Measurements from ENCODE around the gene SHC4.

Gene SHC4

GRCh38 chr15:48966595-48967301 lies 3.0 kb upstream of the SHC4 start:
- DNase-seq, result no peak

GRCh38 chr15:48965972-48966371 lies 2.3 kb upstream of the SHC4 start:
- DNase-seq, result no peak

GRCh38 chr15:48964898-48965297 lies 1.2 kb upstream of the SHC4 start:
- no peak for DNase-seq

GRCh38 chr15:48962662-48963523 lies 826 bp downstream of the SHC4 start:
- no peak for DNase-seq

- no peak for DNase-seq
Observed at GRCh38 chr15:48955967-48956366, 7.8 kb downstream of the SHC4 start.

- DNase-seq, result no peak
Observed at GRCh38 chr15:48955370-48955769, 8.3 kb downstream of the SHC4 start.

- no peak for DNase-seq
Observed at GRCh38 chr15:48954538-48954937, 9.2 kb downstream of the SHC4 start.

GRCh38 chr15:48946840-48947187 lies 16.9 kb downstream of the SHC4 start:
- DNase-seq, result no peak

- no peak for DNase-seq
Observed at GRCh38 chr15:48946074-48946839, 17.5 kb downstream of the SHC4 start.

GRCh38 chr15:48945386-48945785 lies 18.3 kb downstream of the SHC4 start:
- no peak for DNase-seq

GRCh38 chr15:48941904-48942303 lies 21.8 kb downstream of the SHC4 start:
- no peak for DNase-seq

- no peak for DNase-seq
Observed at GRCh38 chr15:48940508-48940907, 23.2 kb downstream of the SHC4 start.

GRCh38 chr15:48939648-48940047 lies 24.1 kb downstream of the SHC4 start:
- no peak for DNase-seq

GRCh38 chr15:48937886-48938285 lies 25.8 kb downstream of the SHC4 start:
- no peak for DNase-seq

- no peak for DNase-seq
Observed at GRCh38 chr15:48936666-48937065, 27.1 kb downstream of the SHC4 start.

GRCh38 chr15:48935236-48935635 lies 28.5 kb downstream of the SHC4 start:
- DNase-seq, result no peak

- DNase-seq, result no peak
Observed at GRCh38 chr15:48930735-48931134, 33.0 kb downstream of the SHC4 start.

- DNase-seq, result no peak
Observed at GRCh38 chr15:48929661-48930060, 34.1 kb downstream of the SHC4 start.

- no peak for DNase-seq
Observed at GRCh38 chr15:48928877-48929538, 34.7 kb downstream of the SHC4 start.

GRCh38 chr15:48925714-48926223 lies 38.0 kb downstream of the SHC4 start:
- DNase-seq, result no peak

GRCh38 chr15:48924528-48925393 lies 39.0 kb downstream of the SHC4 start:
- no peak for DNase-seq

GRCh38 chr15:48922046-48922445 lies 41.7 kb downstream of the SHC4 start:
- no peak for DNase-seq
